Neural crest cell (in vitro differentiated cells): Measurements from ENCODE around the gene SGPL1. TPM values are rescaled to one million over a fixed set of nuclear protein-coding genes. Genes with fewer than 3 reads are reported as not detected.

Source experiments
- DNase-seq: peaks from one replicate; pipeline ENCODE4 v3.0.0; 2021; ENCODE audit warnings: low read depth, mixed read lengths, low spot score
- H3K27ac Mint-ChIP-seq: one replicate; pipeline ENCODE4 v1.8.0; 2021; ENCODE audit warnings: mild to moderate bottlenecking, mixed read lengths; ENCODE audit not compliant: unreplicated experiment
- H3K27me3 Mint-ChIP-seq: 2 replicates; pipeline ENCODE4 v1.8.0; 2021; ENCODE audit warnings: low read depth, mild to moderate bottlenecking, mixed read lengths
- H3K36me3 Mint-ChIP-seq: 2 replicates; pipeline ENCODE4 v1.8.0; 2021; ENCODE audit warnings: low read depth, mild to moderate bottlenecking, mixed read lengths
- H3K4me1 Mint-ChIP-seq: 2 replicates; pipeline ENCODE4 v1.8.0; 2021; ENCODE audit warnings: mixed read lengths
- H3K4me3 Mint-ChIP-seq: one replicate; pipeline ENCODE4 v1.8.0; 2021; ENCODE audit warnings: mild to moderate bottlenecking, mixed read lengths
- H3K9me3 Mint-ChIP-seq: 2 replicates; pipeline ENCODE4 v1.8.0; 2021; ENCODE audit warnings: mixed read lengths
- total RNA-seq: library from RNA; stranded (reverse); gene quantifications from 2 replicates; pipeline ENCODE4 v1.2.1, GENCODE V29; 2021
- TF ChIP-seq, protein P1 (sequence below): fragments of 200-600 bp; sonication (generic); conservative IDR thresholded peaks from 2 replicates; pipeline ENCODE4 v1.5.0; 2021; ENCODE audit warnings: antibody characterized with exemption, mild to moderate bottlenecking

The SGPL1 gene
- total RNA-seq, 1 donor from 2014 or later: 58.2 TPM

DNA sequence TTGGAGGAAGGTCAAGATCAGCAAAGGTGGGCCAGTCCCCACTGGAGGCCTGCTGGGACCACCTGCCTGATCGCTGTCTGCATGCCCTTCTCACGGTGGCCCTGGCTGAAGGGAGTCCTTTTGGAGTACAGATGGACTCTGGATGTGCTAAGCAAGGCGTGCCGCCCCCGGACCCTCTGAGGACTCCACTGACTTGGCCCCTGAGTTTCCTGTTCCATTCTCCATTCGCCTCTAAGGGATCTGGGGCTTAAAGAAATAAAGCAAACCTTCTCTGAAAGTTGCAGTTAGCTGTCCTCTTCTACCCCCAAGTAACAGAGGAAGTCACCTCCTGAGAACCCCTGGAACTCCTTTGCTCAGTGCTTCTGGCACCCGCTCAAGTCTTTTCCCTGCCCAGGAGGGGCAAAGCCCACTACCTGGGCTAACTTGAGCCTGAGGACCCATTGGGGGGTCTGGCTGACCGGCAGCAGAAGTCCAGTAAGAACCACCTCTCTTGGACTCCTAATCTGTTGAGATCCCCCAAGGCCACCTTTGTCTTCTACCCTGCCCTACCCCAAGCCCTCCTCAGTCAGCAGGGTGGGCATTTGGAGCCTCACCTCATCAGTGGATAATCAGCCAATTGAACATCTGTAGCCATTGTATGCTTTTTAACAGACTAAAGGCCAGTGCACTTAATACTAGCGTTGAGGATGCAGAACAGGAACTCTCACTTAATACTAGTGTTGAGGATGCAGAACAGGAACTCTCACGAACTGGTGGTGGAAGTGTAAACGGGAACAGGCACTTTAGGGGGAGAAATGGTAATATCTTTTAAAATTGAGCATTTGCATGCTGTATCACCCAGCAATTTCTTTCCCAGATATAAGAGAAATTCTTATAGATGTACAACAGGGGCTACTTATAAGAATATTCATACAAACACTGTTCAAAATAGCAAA lies 32.7 kb upstream of the SGPL1 start:
- no peak for DNase-seq
- Mint-ChIP-seq H3K36me3 (no peaks in the 10 kb centered on the region), H3K4me1 (no peaks in the 10 kb centered on the region), H3K4me3 (no peak overlapping the region), H3K27ac (no peak overlapping the region), H3K27me3 (no peaks in the 10 kb centered on the region), H3K9me3 (no peaks in the 10 kb centered on the region)
- TF ChIP-seq, protein P1, sequence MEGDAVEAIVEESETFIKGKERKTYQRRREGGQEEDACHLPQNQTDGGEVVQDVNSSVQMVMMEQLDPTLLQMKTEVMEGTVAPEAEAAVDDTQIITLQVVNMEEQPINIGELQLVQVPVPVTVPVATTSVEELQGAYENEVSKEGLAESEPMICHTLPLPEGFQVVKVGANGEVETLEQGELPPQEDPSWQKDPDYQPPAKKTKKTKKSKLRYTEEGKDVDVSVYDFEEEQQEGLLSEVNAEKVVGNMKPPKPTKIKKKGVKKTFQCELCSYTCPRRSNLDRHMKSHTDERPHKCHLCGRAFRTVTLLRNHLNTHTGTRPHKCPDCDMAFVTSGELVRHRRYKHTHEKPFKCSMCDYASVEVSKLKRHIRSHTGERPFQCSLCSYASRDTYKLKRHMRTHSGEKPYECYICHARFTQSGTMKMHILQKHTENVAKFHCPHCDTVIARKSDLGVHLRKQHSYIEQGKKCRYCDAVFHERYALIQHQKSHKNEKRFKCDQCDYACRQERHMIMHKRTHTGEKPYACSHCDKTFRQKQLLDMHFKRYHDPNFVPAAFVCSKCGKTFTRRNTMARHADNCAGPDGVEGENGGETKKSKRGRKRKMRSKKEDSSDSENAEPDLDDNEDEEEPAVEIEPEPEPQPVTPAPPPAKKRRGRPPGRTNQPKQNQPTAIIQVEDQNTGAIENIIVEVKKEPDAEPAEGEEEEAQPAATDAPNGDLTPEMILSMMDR: no peak

DNA sequence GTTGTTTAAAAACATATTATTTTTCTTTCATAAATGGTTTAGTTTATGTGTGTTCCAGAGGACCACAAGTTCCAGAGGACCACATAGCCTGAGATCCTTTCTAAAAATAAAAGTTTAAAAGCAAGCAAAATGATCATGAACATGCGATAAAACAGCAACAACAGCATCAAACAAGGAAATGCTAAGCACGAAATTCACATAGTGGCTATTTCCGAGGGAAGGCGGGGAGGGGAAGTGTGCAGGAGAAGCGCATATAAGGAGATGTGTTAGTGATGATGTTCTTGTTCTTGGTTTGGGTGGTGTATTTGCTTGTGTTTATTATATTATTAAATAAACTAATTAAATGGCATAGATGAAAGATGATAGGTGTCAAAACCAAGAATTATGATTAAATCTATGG lies 31.7 kb upstream of the SGPL1 start:
- Mint-ChIP-seq H3K36me3 (no peaks in the 10 kb centered on the region), H3K27ac (no peak overlapping the region), H3K4me1 (no peaks in the 10 kb centered on the region), H3K4me3 (no peak overlapping the region), H3K9me3 (no peaks in the 10 kb centered on the region), H3K27me3 (no peaks in the 10 kb centered on the region)
- TF ChIP-seq, protein P1: no peak
- DNase-seq: no peak

DNA sequence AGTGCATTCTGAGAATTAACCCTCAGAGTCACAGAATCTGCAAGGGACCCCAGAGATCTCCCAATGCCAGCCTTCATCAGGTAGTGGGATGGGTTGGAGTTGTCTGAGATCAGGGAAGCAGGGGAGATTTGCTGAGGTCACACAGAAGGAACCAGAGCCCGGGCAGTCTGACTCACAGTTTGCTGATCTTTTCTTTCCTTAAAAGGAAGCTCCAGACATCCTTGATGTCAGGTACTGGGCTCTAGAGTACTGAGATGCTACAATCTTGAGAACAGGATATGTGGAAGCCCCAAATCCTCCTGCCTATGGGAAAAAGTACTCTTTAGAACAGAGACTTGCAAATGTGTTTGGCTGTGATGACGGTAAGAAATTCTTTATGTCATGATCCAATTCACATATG lies 31.3 kb upstream of the SGPL1 start:
- DNase-seq: no peak
- Mint-ChIP-seq H3K36me3 (no peaks in the 10 kb centered on the region), H3K4me3 (no peak overlapping the region), H3K27ac (no peak overlapping the region), H3K9me3 (no peaks in the 10 kb centered on the region), H3K4me1 (no peaks in the 10 kb centered on the region), H3K27me3 (no peaks in the 10 kb centered on the region)
- TF ChIP-seq, protein P1: no peak

DNA sequence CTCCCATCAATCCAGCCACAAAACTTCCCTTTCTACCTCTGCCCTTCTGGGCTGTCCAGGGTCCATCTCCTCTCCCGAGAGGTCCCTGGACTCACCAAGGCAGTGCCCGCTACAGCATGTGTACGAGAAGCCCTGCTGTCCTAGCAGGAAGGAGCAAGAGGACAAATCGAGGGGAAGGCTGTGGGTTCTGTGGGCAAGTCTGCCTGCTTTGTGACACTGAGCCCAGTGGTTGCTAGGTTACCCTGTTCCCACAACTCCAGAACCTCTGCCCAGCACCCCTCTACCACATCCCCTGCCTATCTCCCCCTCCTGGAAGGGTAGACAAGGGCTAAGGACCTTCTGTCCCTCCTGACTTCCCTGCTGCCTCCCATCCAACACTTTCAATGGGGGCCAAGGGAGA lies 30.6 kb upstream of the SGPL1 start, which contains the start of gene TBATA:
TSS of gene TBATA (minus strand) at position 188 of the 400 bp plus-strand sequence. CDS start 1,998 bp downstream, outside the sequence.
- Mint-ChIP-seq H3K4me1 (no peaks in the 10 kb centered on the region), H3K4me3 (no peak within 1 kb of the TSS), H3K27ac (no peak within 1 kb of the TSS), H3K36me3 (no peaks in the 10 kb centered on the region), H3K27me3 (no peaks in the 10 kb centered on the region), H3K9me3 (no peaks in the 10 kb centered on the region)
- TF ChIP-seq, protein P1: no peak
- no peak for DNase-seq

DNA sequence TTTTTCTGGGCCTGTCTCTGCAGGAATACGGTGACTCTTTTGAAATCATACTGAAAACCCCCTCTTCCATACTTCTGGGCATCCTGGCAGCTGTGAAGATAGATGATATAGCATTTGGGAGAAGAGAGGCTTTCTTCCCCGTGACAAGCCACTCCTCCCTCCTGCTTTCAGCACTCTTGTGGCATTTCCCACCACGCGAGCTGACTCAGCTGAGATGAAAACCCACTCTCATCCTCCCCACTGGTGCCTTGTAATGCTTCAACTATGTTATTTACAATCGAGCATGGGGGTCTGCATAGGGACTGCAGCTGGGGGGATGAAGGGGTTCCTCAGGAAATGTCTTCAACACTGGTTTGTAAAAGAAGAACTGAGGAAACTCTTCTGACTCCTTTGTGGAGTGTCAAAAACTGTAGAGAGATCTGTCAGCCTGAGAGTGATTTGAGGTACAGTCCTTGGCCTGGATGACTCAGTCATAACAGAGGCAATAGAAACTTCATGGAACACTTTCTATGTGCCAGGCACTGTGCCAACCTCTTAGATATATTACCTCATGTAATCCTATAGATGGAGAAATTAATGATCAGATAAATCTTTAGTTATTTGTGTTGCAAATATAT lies 28.8 kb upstream of the SGPL1 start:
- H3K4me1 Mint-ChIP-seq: no peaks in the 10 kb centered on the region
- DNase-seq: no peak
- H3K4me3 Mint-ChIP-seq: no peak overlapping the region
- no peak overlapping the region for H3K27ac Mint-ChIP-seq
- H3K36me3 Mint-ChIP-seq: no peaks in the 10 kb centered on the region
- TF ChIP-seq, protein P1: no peak
- H3K9me3 Mint-ChIP-seq: no peaks in the 10 kb centered on the region
- no peaks in the 10 kb centered on the region for H3K27me3 Mint-ChIP-seq
